Forelimb muscle (tissue), 1 donor: ENCODE results near the gene PPFIA2. TPM values are rescaled to one million over a fixed set of nuclear protein-coding genes. Genes with fewer than 3 reads are reported as not detected.

ENCODE experiments used
- DNase-seq: peaks from one replicate; pipeline ENCODE4 v3.0.0-alpha.2; 2013; ENCODE audit warnings: low read depth
- polyA plus RNA-seq: library from polyadenylated mRNA; unstranded; fragments of 120-200 nt; gene quantifications from one replicate; pipeline ENCODE4 v1.2.1, GENCODE V29; 2013; ENCODE audit not compliant: insufficient read length

PPFIA2 gene
- 1.8 TPM for polyA plus RNA-seq

GRCh38 chr12:81759190-81760051, at the start of gene PPFIA2:
PPFIA2 (minus strand) TSS chr12:81759350.
- peak; percentile 38 for DNase-seq

- no peak for DNase-seq
Observed at GRCh38 chr12:81800298-81801148, 41.4 kb upstream of the PPFIA2 start.

- DNase-seq: no peak
Observed at GRCh38 chr12:81798294-81798693, 39.1 kb upstream of the PPFIA2 start.

- DNase-seq: no peak
Observed at GRCh38 chr12:81797100-81797499, 38.0 kb upstream of the PPFIA2 start.

- DNase-seq: no peak
Observed at GRCh38 chr12:81792666-81793065, 33.5 kb upstream of the PPFIA2 start.

GRCh38 chr12:81779216-81779615, 20.1 kb upstream of the PPFIA2 start:
- DNase-seq: no peak

- no peak for DNase-seq
Observed at GRCh38 chr12:81778719-81779118, 19.6 kb upstream of the PPFIA2 start.

- DNase-seq: peak; percentile 19
Observed at GRCh38 chr12:81758421-81759189, 545 bp downstream of the PPFIA2 start.

- DNase-seq: no peak
Observed at GRCh38 chr12:81757731-81758365, 1.3 kb downstream of the PPFIA2 start.

- no peak for DNase-seq
Observed at GRCh38 chr12:81729781-81730180, 29.4 kb downstream of the PPFIA2 start.

- DNase-seq: no peak
Observed at GRCh38 chr12:81727391-81727790, 31.8 kb downstream of the PPFIA2 start.

- DNase-seq: no peak
Observed at GRCh38 chr12:81726634-81727033, 32.5 kb downstream of the PPFIA2 start.

GRCh38 chr12:81723361-81723760, 35.8 kb downstream of the PPFIA2 start:
- DNase-seq: no peak

- no peak for DNase-seq
Observed at GRCh38 chr12:81722004-81722403, 37.1 kb downstream of the PPFIA2 start.

- no peak for DNase-seq
Observed at GRCh38 chr12:81718616-81719015, 40.5 kb downstream of the PPFIA2 start.

GRCh38 chr12:81712536-81712935, 46.6 kb downstream of the PPFIA2 start:
- no peak for DNase-seq

GRCh38 chr12:81705586-81705985, 53.6 kb downstream of the PPFIA2 start:
- DNase-seq: no peak

GRCh38 chr12:81699551-81699950, 59.6 kb downstream of the PPFIA2 start:
- no peak for DNase-seq

GRCh38 chr12:81692008-81692407, 67.1 kb downstream of the PPFIA2 start:
- no peak for DNase-seq

- no peak for DNase-seq
Observed at GRCh38 chr12:81683881-81684280, 75.3 kb downstream of the PPFIA2 start.

- DNase-seq: no peak
Observed at GRCh38 chr12:81679614-81680013, 79.5 kb downstream of the PPFIA2 start.
